ENCODE data around the gene SP8.

- no peak for TF ChIP-seq CTCF (IDR thresholded peaks at IDR 0.05)
- no peak for TF ChIP-seq POLR2A (IDR thresholded peaks at IDR 0.05)
These were observed 42.3 kb upstream of the SP8 start for GRCh38 chr7:20828947-20829346.

All from heart left ventricle (tissue), 13 donors.